ENCODE data around the gene TACC2. TPM values are rescaled to one million over a fixed set of nuclear protein-coding genes. Genes with fewer than 3 reads are reported as not detected.

The TACC2 gene
- total and polyA plus RNA-seq, 9 of the 15 experiments (the other 6 are each of a cell fraction or from before 2014, with no cell fraction given), result under 0.01 to 0.35 (median 0.03) TPM; not detected in 6

- no peak for TF ChIP-seq KLF13 (tag; IDR thresholded peaks at IDR 0.05; ENCODE audit: borderline replicate concordance, low read depth)
- peak; percentile 12 for TF ChIP-seq TBP (optimal IDR thresholded peaks at IDR 0.05; ENCODE audit: low read depth, low read length)
- no peak for TF ChIP-seq NFRKB (IDR thresholded peaks at IDR 0.05; ENCODE audit: low read depth)
- no peak for TF ChIP-seq CREBBP (IDR thresholded peaks at IDR 0.05; ENCODE audit: low read depth, low read length)
- TF ChIP-seq RB1 (IDR thresholded peaks at IDR 0.05; ENCODE audit: low read depth), result peak; percentile 63; the same call in 1 of the 2 replicates
- TF ChIP-seq E4F1 (CRISPR knock-in tag; IDR thresholded peaks at IDR 0.05; ENCODE audit: borderline replicate concordance), result no peak
- peak; percentile 56; the same call in 1 of the 2 replicates for TF ChIP-seq CTBP1 (IDR thresholded peaks at IDR 0.05; ENCODE audit: borderline replicate concordance)
- peak; percentile 51; the same call in 1 of the 2 replicates for TF ChIP-seq SMAD4 (CRISPR knock-in tag; conservative IDR thresholded peaks at IDR 0.05)
- TF ChIP-seq, protein P1, sequence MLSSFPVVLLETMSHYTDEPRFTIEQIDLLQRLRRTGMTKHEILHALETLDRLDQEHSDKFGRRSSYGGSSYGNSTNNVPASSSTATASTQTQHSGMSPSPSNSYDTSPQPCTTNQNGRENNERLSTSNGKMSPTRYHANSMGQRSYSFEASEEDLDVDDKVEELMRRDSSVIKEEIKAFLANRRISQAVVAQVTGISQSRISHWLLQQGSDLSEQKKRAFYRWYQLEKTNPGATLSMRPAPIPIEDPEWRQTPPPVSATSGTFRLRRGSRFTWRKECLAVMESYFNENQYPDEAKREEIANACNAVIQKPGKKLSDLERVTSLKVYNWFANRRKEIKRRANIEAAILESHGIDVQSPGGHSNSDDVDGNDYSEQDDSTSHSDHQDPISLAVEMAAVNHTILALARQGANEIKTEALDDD (IDR thresholded peaks at IDR 0.05), result no peak
- TF ChIP-seq ZBTB40 (IDR thresholded peaks at IDR 0.05), result peak; percentile 66
- TF ChIP-seq ZBTB40 (CRISPR knock-in tag; IDR thresholded peaks at IDR 0.05), result no peak
- TF ChIP-seq CEBPB (tag; IDR thresholded peaks at IDR 0.05), result no peak
- TF ChIP-seq GTF2F1 (IDR thresholded peaks at IDR 0.05; ENCODE audit: low read depth, low read length), result no peak
- TF ChIP-seq SIN3A (IDR thresholded peaks at IDR 0.05; ENCODE audit: borderline replicate concordance in 2 of 2, control insufficient read depth in 1 of 2, low read depth in 2 of 2, low read length in 2 of 2), result no peak
- no peak for TF ChIP-seq ZNF347 (CRISPR knock-in tag; IDR thresholded peaks at IDR 0.05; ENCODE audit: low read depth)
- no peak for TF ChIP-seq ZNF324 (CRISPR knock-in tag; IDR thresholded peaks at IDR 0.05)
These were observed 14.2 kb upstream of the TACC2 start, which contains the start of gene NSMCE4A (continued) for GRCh38 chr10:121974535-121975294.
